HEK293T (cell line): ENCODE results near the gene MAST2.
A peak's percentile ranks its signal among the peaks of the same experiment; 100 is the strongest.

Source experiments
- CTCF ChIA-PET: fragments of 350-600 bp; formaldehyde crosslinking; extraction: SDS; loops from one replicate; lab custom pipeline; 2021; ENCODE audit warnings: antibody characterized with exemption, inconsistent platforms; lab: Yijun Ruan, JAX
- POLR2A ChIA-PET: fragments of 350-600 bp; formaldehyde crosslinking; extraction: SDS; loops from one replicate; lab custom pipeline; 2020; ENCODE audit warnings: antibody characterized with exemption, inconsistent platforms; lab: Yijun Ruan, JAX
- DNase-seq: peaks from one replicate; pipeline ENCODE4 v3.0.0; 2012; ENCODE audit warnings: mixed read lengths; ENCODE audit errors: extremely low spot score
- ARNT ChIP-seq: fragments of 450-650 bp; IDR thresholded peaks from 2 replicates; pipeline ENCODE4 v1.6.1; 2017; ENCODE audit warnings: mild to moderate bottlenecking
- BHLHE40 ChIP-seq: fragments of 450-650 bp; IDR thresholded peaks from 2 replicates; pipeline ENCODE4 v1.6.1; 2016; ENCODE audit warnings: mild to moderate bottlenecking, moderate library complexity, borderline replicate concordance
- CTBP1 ChIP-seq: fragments of 450-650 bp; IDR thresholded peaks from 2 replicates; pipeline ENCODE4 v1.6.1; 2016; ENCODE audit warnings: borderline replicate concordance
- ELF4 ChIP-seq: fragments of 450-650 bp; IDR thresholded peaks from 2 replicates; pipeline ENCODE4 v1.6.1; 2017; ENCODE audit warnings: antibody characterized with exemption
- FOXA1 ChIP-seq: fragments of 450-650 bp; IDR thresholded peaks from 2 replicates; pipeline ENCODE4 v1.6.1; 2016; ENCODE audit warnings: mild to moderate bottlenecking
- FOXK2 ChIP-seq: fragments of 450-650 bp; IDR thresholded peaks from 2 replicates; pipeline ENCODE4 v1.6.1; 2016; ENCODE audit warnings: mild to moderate bottlenecking
- FOXM1 ChIP-seq: fragments of 450-650 bp; IDR thresholded peaks from 2 replicates; pipeline ENCODE4 v1.6.1; 2017; ENCODE audit warnings: mild to moderate bottlenecking, borderline replicate concordance
- HDGF ChIP-seq: fragments of 450-650 bp; IDR thresholded peaks from 2 replicates; pipeline ENCODE4 v1.6.1; 2017; ENCODE audit warnings: antibody characterized with exemption, borderline replicate concordance
- L3MBTL2 ChIP-seq: fragments of 450-650 bp; conservative IDR thresholded peaks from 2 replicates; pipeline ENCODE4 v1.6.1; 2016; ENCODE audit warnings: mild to moderate bottlenecking
- LEF1 ChIP-seq: fragments of 450-650 bp; IDR thresholded peaks from 2 replicates; pipeline ENCODE4 v1.6.1; 2017; ENCODE audit warnings: mild to moderate bottlenecking, borderline replicate concordance
- NFRKB ChIP-seq: fragments of 450-650 bp; IDR thresholded peaks from 2 replicates; pipeline ENCODE4 v1.6.1; 2016; ENCODE audit warnings: mild to moderate bottlenecking, moderate library complexity
- PKNOX1 ChIP-seq: fragments of 450-650 bp; IDR thresholded peaks from 2 replicates; pipeline ENCODE4 v1.6.1; 2016
- SP1 ChIP-seq: fragments of 450-650 bp; IDR thresholded peaks from 2 replicates; pipeline ENCODE4 v1.6.1; 2017
- SUZ12 ChIP-seq: fragments of 450-650 bp; IDR thresholded peaks from 2 replicates; pipeline ENCODE4 v1.6.1; 2016; ENCODE audit warnings: mild to moderate bottlenecking
- TARDBP ChIP-seq: fragments of 450-650 bp; IDR thresholded peaks from 2 replicates; pipeline ENCODE4 v1.6.1; 2016
- ZNF384 ChIP-seq: fragments of 450-650 bp; IDR thresholded peaks from 2 replicates; pipeline ENCODE4 v1.6.1; 2016

The MAST2 gene

GRCh38 chr1:45775794-45776193 lies 27.6 kb upstream of the MAST2 start:
- DNase-seq, result no peak
- TF ChIP-seq CTBP1 (no peak), NFRKB (no peak), BHLHE40 (no peak), ELF4 (no peak), HDGF (no peak), FOXM1 (no peak)
- POLR2A ChIA-PET, result no interaction called here
- CTCF ChIA-PET, result no interaction called here

- no peak for DNase-seq
- TF ChIP-seq L3MBTL2, result no peak
- no peak for TF ChIP-seq FOXM1
- no peak for TF ChIP-seq ARNT
- no peak for TF ChIP-seq FOXA1
- TF ChIP-seq SP1, result no peak
- no peak for TF ChIP-seq HDGF
- TF ChIP-seq TARDBP, result no peak
- TF ChIP-seq NFRKB, result no peak
- no peak for TF ChIP-seq BHLHE40
- no peak for TF ChIP-seq SUZ12
- no peak for TF ChIP-seq ELF4
- no peak for TF ChIP-seq ZNF384
- CTCF ChIA-PET, result no interaction called here
- POLR2A ChIA-PET, result no interaction called here
These were observed 17.8 kb upstream of the MAST2 start for GRCh38 chr1:45785583-45785982.

GRCh38 chr1:45787905-45788304 lies 15.5 kb upstream of the MAST2 start:
- DNase-seq, result no peak
- ChIA-PET CTCF (no interaction called here), POLR2A (interaction anchor here (1.0 kb wide), 1 partner anchor 13 kb away, joined by 3 read pairs; no protein-coding TSS in a partner anchor)
- no peak for TF ChIP-seq HDGF
- no peak for TF ChIP-seq BHLHE40

GRCh38 chr1:45789601-45790000 lies 13.8 kb upstream of the MAST2 start:
- no peak for DNase-seq
- ChIA-PET CTCF (no interaction called here), POLR2A (no interaction called here)
- TF ChIP-seq LEF1, result no peak
- TF ChIP-seq FOXA1, result no peak

GRCh38 chr1:45792744-45793143 lies 10.7 kb upstream of the MAST2 start:
- CTCF ChIA-PET, result interaction anchor here (0.6 kb wide), 1 partner anchor 10 kb away, joined by 3 read pairs; no protein-coding TSS in a partner anchor
- POLR2A ChIA-PET, result no interaction called here
- TF ChIP-seq SUZ12 (no peak), ELF4 (no peak), HDGF (no peak), L3MBTL2 (no peak), BHLHE40 (no peak), FOXA1 (no peak), CTBP1 (no peak), FOXM1 (no peak), TARDBP (no peak), ZNF384 (no peak), NFRKB (no peak), ARNT (no peak), FOXK2 (no peak), LEF1 (no peak), PKNOX1 (no peak), SP1 (no peak)
- no peak for DNase-seq

GRCh38 chr1:45793942-45794604 lies 9.3 kb upstream of the MAST2 start:
- no peak for TF ChIP-seq TARDBP
- peak; percentile 50; the same call in 1 of the 2 replicates for TF ChIP-seq PKNOX1
- no peak for DNase-seq
- ChIA-PET CTCF (no interaction called here), POLR2A (no interaction called here)

GRCh38 chr1:45796381-45796780 lies 7.0 kb upstream of the MAST2 start:
- ChIA-PET CTCF (interaction anchor here (0.6 kb wide), 1 partner anchor 82 kb away, joined by 3 read pairs; no protein-coding TSS in a partner anchor), POLR2A (no interaction called here)
- DNase-seq, result no peak
- TF ChIP-seq ARNT (no peak), TARDBP (no peak), SP1 (no peak), FOXA1 (no peak), BHLHE40 (no peak), FOXM1 (no peak), ELF4 (no peak), FOXK2 (no peak), L3MBTL2 (no peak), LEF1 (no peak), NFRKB (no peak), PKNOX1 (no peak), HDGF (no peak), ZNF384 (no peak), CTBP1 (no peak), SUZ12 (no peak)
